ENCODE data around the gene PTH1R.

- TF ChIP-seq POLR2AphosphoS5 (IDR thresholded peaks at IDR 0.05; ENCODE audit: borderline replicate concordance, low read depth, low read length) (no peak), EZH2 (IDR thresholded peaks at IDR 0.05) (no peak)
These were observed 48.0 kb downstream of the PTH1R start for GRCh38 chr3:46925585-46925934.
